PC-9 (cell line): ENCODE data around the gene PITHD1. TPM values are rescaled to one million over a fixed set of nuclear protein-coding genes. Genes with fewer than 3 reads are reported as not detected.

ENCODE experiments used
- BruUV-seq: library from RNA; stranded (reverse); fragments of 400-500 nt; replicated peaks from 2 replicates; lab custom pipeline; 2021; lab: Mats Ljungman, UMichigan
- CTCF ChIA-PET: fragments of 300-600 bp; sonication (Branson Sonifier 250); formaldehyde crosslinking; loops from one replicate; lab custom pipeline; 2022; ENCODE audit warnings: antibody characterized with exemption; lab: Charles Lee
- POLR2A ChIA-PET: fragments of 300-600 bp; sonication (Branson Sonifier 250); formaldehyde crosslinking; loops from one replicate; lab custom pipeline; 2022; ENCODE audit warnings: antibody characterized with exemption; ENCODE audit not compliant: unreplicated experiment; lab: Charles Lee
- DNase-seq, 2 experiments: peaks; one replicate each; pipeline versions ENCODE4 v3.0.0 to v3.0.0-alpha.2; 2015 to 2022; ENCODE audit warnings: mixed read lengths in 1 of 2
- H2AFZ ChIP-seq: fragments of 200-600 bp; sonication (generic); 2 replicates; pipeline ENCODE4 v1.8.1; 2017; ENCODE audit warnings: antibody characterized with exemption
- H3F3A ChIP-seq: fragments of 200-600 bp; sonication (generic); 2 replicates; pipeline ENCODE4 v1.8.1; 2017; ENCODE audit warnings: antibody characterized with exemption, mild to moderate bottlenecking, low read depth; ENCODE audit not compliant: insufficient read depth
- H3K27ac ChIP-seq: fragments of 200-600 bp; sonication (generic); 2 replicates; pipeline ENCODE4 v1.6.1; 2016; ENCODE audit warnings: mixed run types
- H3K27me3 ChIP-seq: fragments of 200-600 bp; sonication (generic); 2 replicates; pipeline ENCODE4 v1.6.1; 2016; ENCODE audit warnings: low read depth, mixed run types; ENCODE audit not compliant: insufficient read depth
- H3K36me3 ChIP-seq: fragments of 200-600 bp; sonication (generic); 2 replicates; pipeline ENCODE4 v1.6.1; 2016; ENCODE audit warnings: low read depth, mixed run types
- H3K4me1 ChIP-seq: fragments of 200-600 bp; sonication (generic); replicated peaks from 2 replicates; pipeline ENCODE4 v1.6.1; 2016; ENCODE audit warnings: mixed run types; ENCODE audit not compliant: insufficient read depth
- H3K4me2 ChIP-seq: fragments of 200-600 bp; sonication (generic); 2 replicates; pipeline ENCODE4 v1.6.1; 2017; ENCODE audit warnings: mixed run types
- H3K4me3 ChIP-seq: fragments of 200-600 bp; sonication (generic); 2 replicates; pipeline ENCODE4 v1.6.1; 2016; ENCODE audit warnings: mixed run types
- H3K79me2 ChIP-seq: fragments of 200-600 bp; sonication (generic); 2 replicates; pipeline ENCODE4 v1.6.1; 2017; ENCODE audit warnings: low read depth, mixed run types
- H3K9me2 ChIP-seq: fragments of 200-600 bp; sonication (generic); 2 replicates; pipeline ENCODE4 v1.8.1; 2017; ENCODE audit warnings: mild to moderate bottlenecking; ENCODE audit not compliant: insufficient read depth
- H3K9me3 ChIP-seq: fragments of 200-600 bp; sonication (generic); 2 replicates; pipeline ENCODE4 v1.8.1; 2016; ENCODE audit warnings: low read depth; ENCODE audit not compliant: insufficient read depth
- H4K20me1 ChIP-seq: fragments of 200-600 bp; sonication (generic); 2 replicates; pipeline ENCODE4 v1.8.1; 2017; ENCODE audit not compliant: insufficient read depth
- EZH2 ChIP-seq: fragments of 200-600 bp; sonication (generic); IDR thresholded peaks from 2 replicates; pipeline ENCODE4 v1.8.0; 2017; ENCODE audit warnings: antibody characterized with exemption, low read depth
- intact Hi-C: fragments of 100-400 bp; cut with micrococcal nuclease; formaldehyde crosslinking; loops from one replicate; pipeline ENCODE4 v1.10.0; 2022; ENCODE audit not compliant: unreplicated experiment
- total RNA-seq: library from RNA; stranded (reverse); gene quantifications from 2 replicates; pipeline ENCODE4 v1.2.3, GENCODE V29; 2021
- TF ChIP-seq, protein P1 (sequence below): fragments of 200-600 bp; sonication (generic); conservative IDR thresholded peaks from 2 replicates; pipeline ENCODE4 v1.6.1; 2017; ENCODE audit warnings: mixed run types, antibody characterized with exemption, mild to moderate bottlenecking, moderate library complexity

Gene PITHD1
- total RNA-seq, 1 experiment from 2014 or later: 38.5 TPM

DNA sequence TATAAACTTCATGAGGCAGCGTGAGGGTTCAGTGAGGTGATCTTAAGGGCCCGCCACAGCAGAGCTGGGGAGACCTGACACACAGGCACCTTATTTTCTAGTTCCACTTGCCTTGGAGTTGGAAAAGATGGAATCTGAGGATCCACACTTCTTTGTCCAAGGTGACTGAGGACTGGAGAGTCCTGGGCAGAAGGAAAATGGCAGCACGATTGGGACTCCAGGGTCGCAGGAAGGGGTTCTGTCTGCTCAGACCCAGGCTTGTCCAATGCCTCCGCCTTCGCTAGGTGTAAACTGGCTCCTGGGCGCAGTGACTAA lies 21.0 kb downstream of the PITHD1 start:
- Histone ChIP-seq H2AFZ (peak overlapping the region; percentile 53; the same call in 1 of the 2 replicates), H3K4me1 (peaks cover 14% of the 10 kb centered on the region), H3K4me3 (peak overlapping the region; percentile 72), H3K9me3 (no peaks in the 10 kb centered on the region), H3K36me3 (no peaks in the 10 kb centered on the region), H3F3A (peaks cover 10% of the 10 kb centered on the region; the same call in 1 of the 2 replicates), H3K4me2 (peak overlapping the region; percentile 82), H3K79me2 (no peaks in the 10 kb centered on the region), H4K20me1 (no peaks in the 10 kb centered on the region), H3K27ac (peak overlapping the region; percentile 85), H3K27me3 (no peaks in the 10 kb centered on the region), H3K9me2 (no peaks in the 10 kb centered on the region)
- ChIA-PET POLR2A (interaction anchor here (0.5 to 0.7 kb wide), 7 partner anchors 21 to 455 kb away, joined by 3 to 32 read pairs (median 5); partner anchors contain the start of genes HNRNPR and PITHD1), CTCF (interaction anchor here (1.1 kb wide), 1 partner anchor 27 kb away, joined by 4 read pairs; no protein-coding TSS in a partner anchor)
- DNase-seq: no peak
- no TSS peak for BruUV-seq
- intact Hi-C loops: loop anchor here (1.0 kb wide), 1 partner anchor 8 kb away; the partner anchor contains the start of gene LYPLA2
- TF ChIP-seq, protein P1, sequence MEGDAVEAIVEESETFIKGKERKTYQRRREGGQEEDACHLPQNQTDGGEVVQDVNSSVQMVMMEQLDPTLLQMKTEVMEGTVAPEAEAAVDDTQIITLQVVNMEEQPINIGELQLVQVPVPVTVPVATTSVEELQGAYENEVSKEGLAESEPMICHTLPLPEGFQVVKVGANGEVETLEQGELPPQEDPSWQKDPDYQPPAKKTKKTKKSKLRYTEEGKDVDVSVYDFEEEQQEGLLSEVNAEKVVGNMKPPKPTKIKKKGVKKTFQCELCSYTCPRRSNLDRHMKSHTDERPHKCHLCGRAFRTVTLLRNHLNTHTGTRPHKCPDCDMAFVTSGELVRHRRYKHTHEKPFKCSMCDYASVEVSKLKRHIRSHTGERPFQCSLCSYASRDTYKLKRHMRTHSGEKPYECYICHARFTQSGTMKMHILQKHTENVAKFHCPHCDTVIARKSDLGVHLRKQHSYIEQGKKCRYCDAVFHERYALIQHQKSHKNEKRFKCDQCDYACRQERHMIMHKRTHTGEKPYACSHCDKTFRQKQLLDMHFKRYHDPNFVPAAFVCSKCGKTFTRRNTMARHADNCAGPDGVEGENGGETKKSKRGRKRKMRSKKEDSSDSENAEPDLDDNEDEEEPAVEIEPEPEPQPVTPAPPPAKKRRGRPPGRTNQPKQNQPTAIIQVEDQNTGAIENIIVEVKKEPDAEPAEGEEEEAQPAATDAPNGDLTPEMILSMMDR: no peak
- no peak for TF ChIP-seq EZH2

DNA sequence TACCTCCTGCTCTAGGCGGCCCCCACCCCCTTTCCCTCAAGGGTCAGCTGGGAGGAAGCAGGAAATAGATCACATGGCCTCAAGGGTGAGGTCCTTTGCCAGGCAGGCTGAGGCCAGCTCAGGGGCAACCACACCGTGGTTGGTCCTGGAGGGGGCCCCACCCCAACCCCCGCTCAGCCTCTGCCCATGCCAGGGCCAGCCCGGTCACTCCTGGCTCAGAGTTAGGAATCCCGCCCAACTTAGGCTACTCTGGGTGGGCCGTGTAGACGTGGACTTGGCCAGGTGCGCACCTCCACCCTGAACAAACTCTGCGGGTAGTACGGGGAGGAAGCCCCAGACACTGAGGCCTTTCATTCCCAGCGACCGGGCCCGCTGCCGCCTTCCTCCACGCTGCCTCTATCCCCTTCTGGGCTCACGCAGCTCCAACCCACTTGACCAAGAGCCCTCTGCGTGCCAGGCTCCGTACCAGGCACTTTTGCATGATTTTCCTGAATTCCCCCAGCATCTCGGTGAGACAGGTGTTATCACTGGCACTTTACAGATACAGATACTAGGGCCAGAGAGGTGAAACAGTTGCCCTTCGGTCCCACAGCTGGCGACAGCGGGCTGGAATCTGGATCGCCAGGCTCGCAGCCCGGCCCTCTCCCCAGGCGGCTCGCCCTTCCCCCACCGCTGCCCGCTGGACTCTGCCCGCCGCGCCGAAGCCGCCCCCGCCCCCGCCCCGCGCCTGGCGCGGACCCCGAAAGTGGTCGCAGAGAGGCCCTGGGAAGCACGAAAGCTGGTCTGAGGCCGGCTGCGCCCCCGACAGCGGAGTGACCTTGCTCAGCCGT lies 21.6 kb downstream of the PITHD1 start:
- Histone ChIP-seq H3K27me3 (no peaks in the 10 kb centered on the region), H3K4me2 (peak overlapping the region; percentile 82), H3K4me1 (peaks cover 14% of the 10 kb centered on the region), H3K79me2 (no peaks in the 10 kb centered on the region), H3K4me3 (peak overlapping the region; percentile 72), H3K36me3 (no peaks in the 10 kb centered on the region), H3F3A (peaks cover 10% of the 10 kb centered on the region; the same call in 1 of the 2 replicates), H3K9me2 (no peaks in the 10 kb centered on the region), H2AFZ (peak overlapping the region; percentile 73; the same call in 1 of the 2 replicates), H4K20me1 (no peaks in the 10 kb centered on the region), H3K9me3 (no peaks in the 10 kb centered on the region), H3K27ac (peak overlapping the region; percentile 85)
- peak; percentile 87 to 93 for DNase-seq
- ChIA-PET CTCF (interaction anchor here (1.1 kb wide), 1 partner anchor 28 kb away, joined by 4 read pairs; no protein-coding TSS in a partner anchor), POLR2A (interaction anchor here (0.5 to 0.7 kb wide), 8 partner anchors 22 to 456 kb away, joined by 3 to 32 read pairs (median 4); partner anchors contain the start of genes HNRNPR and PITHD1)
- TF ChIP-seq, protein P1: no peak
- no peak for TF ChIP-seq EZH2
- intact Hi-C loops: loop anchor here (1.0 to 2.0 kb wide), 3 partner anchors 8 to 69 kb away; partner anchors contain the start of genes FUCA1, LYPLA2 and PITHD1
- BruUV-seq: TSS peak; percentile 79
